CD4-positive, alpha-beta T cell (primary cell): ENCODE measurements around the gene GTPBP2. TPM values are rescaled to one million over a fixed set of nuclear protein-coding genes. Genes with fewer than 3 reads are reported as not detected.

Source experiments
- ATAC-seq: fragments of 200-7000 bp; cut with Tn5 transposase; one replicate; pipeline ENCODE4 v1.10.0; 2022; ENCODE audit warnings: mild to moderate bottlenecking; ENCODE audit not compliant: poor library complexity
- CTCF ChIA-PET: fragments of 350-600 bp; sonication (Branson Sonifier 250); formaldehyde crosslinking; loops from one replicate; lab custom pipeline; 2021; ENCODE audit warnings: antibody characterized with exemption, inconsistent platforms; lab: Charles Lee
- POLR2A ChIA-PET: fragments of 350-600 bp; sonication (Branson Sonifier 250); formaldehyde crosslinking; loops from one replicate; lab custom pipeline; 2021; ENCODE audit warnings: antibody characterized with exemption, inconsistent platforms; lab: Charles Lee
- DNase-seq, 14 experiments: peaks; one replicate each; pipeline ENCODE4 v3.0.0-alpha.2; 2013 to 2020; ENCODE audit warnings: mixed read lengths in 2 of 14
- H3K27ac ChIP-seq, 2 donors: one replicate each; pipeline versions ENCODE4 v1.5.1 to v1.7.0; 2013; ENCODE audit warnings: low read length in 2 of 2, low read depth in 1 of 2, mild to moderate bottlenecking in 1 of 2
- H3K27me3 ChIP-seq, 2 experiments: 1 replicate in 1 of 2; 2 replicates in 1 of 2; pipeline versions ENCODE4 v1.6.1 to v1.7.0; 2013; ENCODE audit warnings: low read length in 2 of 2, control low read depth in 1 of 2, mild to moderate bottlenecking in 1 of 2, moderate library complexity in 1 of 2; ENCODE audit not compliant: insufficient read depth in 2 of 2, control insufficient read depth in 1 of 2
- H3K36me3 ChIP-seq: one replicate; pipeline ENCODE4 v1.6.1; 2013; ENCODE audit warnings: low read length, control low read depth; ENCODE audit not compliant: insufficient read depth
- H3K4me1 ChIP-seq: one replicate; pipeline ENCODE4 v1.6.1; 2013; ENCODE audit warnings: low read length, control low read depth; ENCODE audit not compliant: insufficient read depth
- H3K4me3 ChIP-seq: one replicate; pipeline ENCODE4 v1.5.1; 2013; ENCODE audit warnings: mild to moderate bottlenecking, low read length, moderate library complexity
- H3K9me3 ChIP-seq, 2 experiments: 1 replicate in 1 of 2; 2 replicates in 1 of 2; pipeline versions ENCODE4 v1.6.1 to v1.7.0; 2013; ENCODE audit warnings: low read length in 2 of 2, mild to moderate bottlenecking in 2 of 2, control low read depth in 1 of 2, moderate library complexity in 1 of 2; ENCODE audit not compliant: control insufficient read depth in 1 of 2, insufficient read depth in 1 of 2
- H3K27ac Mint-ChIP-seq: one replicate; pipeline ENCODE4 v1.8.0; 2020; ENCODE audit warnings: mixed read lengths
- H3K27me3 Mint-ChIP-seq: one replicate; pipeline ENCODE4 v1.8.0; 2021; ENCODE audit warnings: mixed read lengths
- H3K36me3 Mint-ChIP-seq: one replicate; pipeline ENCODE4 v1.8.0; 2021; ENCODE audit warnings: low read depth, mixed read lengths
- H3K4me1 Mint-ChIP-seq: one replicate; pipeline ENCODE4 v1.8.0; 2021; ENCODE audit warnings: low read depth, mixed read lengths
- H3K4me3 Mint-ChIP-seq: one replicate; pipeline ENCODE4 v1.8.0; 2020; ENCODE audit warnings: mild to moderate bottlenecking, mixed read lengths
- H3K9me3 Mint-ChIP-seq: one replicate; pipeline ENCODE4 v1.8.0; 2020; ENCODE audit warnings: mixed read lengths
- CTCF ChIP-seq: fragments of 200-600 bp; IDR thresholded peaks from one replicate; pipeline ENCODE4 v1.8.0; 2022; ENCODE audit warnings: antibody characterized with exemption, mild to moderate bottlenecking
- intact Hi-C, 2 experiments: fragments of 100-400 bp; cut with DNase I in 1 of 2; cut with micrococcal nuclease in 1 of 2; formaldehyde crosslinking; loops; one replicate each; pipeline versions ENCODE4 v1.15.1 to v1.9.0; 2023 to 2025; cut with DNase I, micrococcal nuclease
- total RNA-seq, 174 experiments: library from RNA in 2 of 174; stranded (reverse) in 2 of 174; gene quantifications; one replicate each; pipeline ENCODE4 v1.2.3 and lab custom pipeline; 2021 to 2026

GTPBP2 gene
- total RNA-seq, 2 experiments from 2014 or later = 31.5 to 33.9 TPM

DNA sequence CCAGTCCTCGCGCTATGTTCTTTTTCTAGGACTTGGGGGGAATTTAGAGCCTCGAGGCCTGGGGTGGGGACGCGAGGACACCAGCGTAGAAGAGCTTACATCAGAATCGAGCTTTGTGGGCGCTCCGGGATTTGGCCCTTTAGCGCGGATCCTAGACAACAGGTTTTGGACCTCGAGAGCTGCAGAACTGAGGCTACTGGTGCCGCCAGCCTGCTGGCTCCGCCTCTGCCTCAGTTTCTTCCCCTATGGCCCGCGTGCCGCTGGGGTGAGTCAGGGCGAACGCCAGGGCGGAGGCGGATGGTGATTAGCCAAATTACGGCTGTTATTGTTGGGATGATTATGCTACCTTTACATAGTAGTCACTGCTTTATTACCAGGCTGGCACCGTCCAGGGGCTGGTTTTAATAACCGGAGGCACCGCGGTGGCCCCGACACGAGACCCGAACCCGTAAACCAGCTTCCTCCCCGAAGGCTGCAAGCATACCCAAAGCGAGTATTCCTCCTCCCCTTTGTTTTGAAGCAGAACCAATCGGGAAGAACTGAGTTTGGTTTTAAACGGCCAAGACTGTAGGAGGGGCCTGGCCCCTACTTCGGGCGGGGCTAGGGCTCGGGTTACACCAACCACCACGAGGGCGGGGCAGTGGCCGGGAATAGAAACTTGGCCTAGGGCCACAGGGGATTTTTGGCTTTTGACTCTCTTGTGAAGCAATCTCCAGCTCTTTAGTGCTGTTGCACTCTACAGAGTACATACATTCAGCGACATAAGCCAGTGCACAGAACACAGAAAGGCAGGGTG, 639 bp upstream of the GTPBP2 start:
- peak overlapping the region; percentile 92 for H3K4me3 ChIP-seq
- H3K36me3 Mint-ChIP-seq = peaks cover 29% of the 10 kb centered on the region
- peaks cover 41% of the 10 kb centered on the region for H3K4me1 Mint-ChIP-seq
- ChIA-PET POLR2A (interaction anchor here (0.6 to 1.7 kb wide), 27 partner anchors 9 to 1843 kb away, joined by 3 to 16 read pairs (median 4); partner anchors contain the start of genes ABCC10, BYSL, CNPY3 and HSP90AB1), CTCF (interaction anchor here (0.6 to 1.7 kb wide), 5 partner anchors 21 to 683 kb away, joined by 3 to 7 read pairs (median 3); partner anchors contain the start of genes AARS2 and DNPH1)
- no peaks in the 10 kb centered on the region for H3K27me3 Mint-ChIP-seq
- H3K9me3 ChIP-seq = no peaks in the 10 kb centered on the region
- peaks cover 40% of the 10 kb centered on the region for H3K4me1 ChIP-seq
- H3K36me3 ChIP-seq = peaks cover 17% of the 10 kb centered on the region
- intact Hi-C loops = loop anchor here in 1 of 2 experiments (2.0 to 10.0 kb wide), 9 partner anchors 55 to 1892 kb away; partner anchors contain the start of genes ABCC10, CUL7, POLR1C and SLC29A1
- H3K9me3 Mint-ChIP-seq = no peaks in the 10 kb centered on the region
- peak overlapping the region; percentile 98 for H3K4me3 Mint-ChIP-seq
- no peaks in the 10 kb centered on the region for H3K27me3 ChIP-seq
- TF ChIP-seq CTCF = no peak
- peak; percentile 58 for ATAC-seq
- peak overlapping the region; percentile 94 for H3K27ac Mint-ChIP-seq
- H3K27ac ChIP-seq = peak overlapping the region; percentile 86 to 90
- peak; percentile 65 to 96 (median 82) for DNase-seq

GRCh38 chr6:43628393-43629103, 516 bp downstream of the GTPBP2 start:
- peaks cover 38% of the 10 kb centered on the region for H3K4me1 Mint-ChIP-seq
- Histone ChIP-seq H3K27ac (peak overlapping the region; percentile 75 to 87), H3K9me3 (no peaks in the 10 kb centered on the region), H3K4me3 (peak overlapping the region; percentile 92), H3K36me3 (peaks cover 28% of the 10 kb centered on the region), H3K4me1 (peaks cover 40% of the 10 kb centered on the region), H3K27me3 (no peaks in the 10 kb centered on the region)
- peak; percentile 22 to 72 (median 41) for DNase-seq
- H3K27me3 Mint-ChIP-seq = no peaks in the 10 kb centered on the region
- no peak for TF ChIP-seq CTCF
- POLR2A ChIA-PET = interaction anchor here (0.5 to 1.7 kb wide), 17 partner anchors 8 to 857 kb away, joined by 3 to 10 read pairs (median 3); partner anchors contain the start of genes ABCC10, CNPY3, KLHDC3 and MEA1
- peak; percentile 37 for ATAC-seq
- no peaks in the 10 kb centered on the region for H3K9me3 Mint-ChIP-seq
- CTCF ChIA-PET = interaction anchor here (1.1 to 1.9 kb wide), 3 partner anchors 20 to 399 kb away, joined by 3 to 7 read pairs (median 4); partner anchors contain the start of gene DNPH1
- H3K4me3 Mint-ChIP-seq = peak overlapping the region; percentile 98
- intact Hi-C loops = loop anchor here in 1 of 2 experiments (2.0 to 5.0 kb wide), 8 partner anchors 54 to 1891 kb away; partner anchors contain the start of genes ABCC10, CUL7, POLR1C and TFEB
- H3K36me3 Mint-ChIP-seq = peaks cover 40% of the 10 kb centered on the region
- peak overlapping the region; percentile 94 for H3K27ac Mint-ChIP-seq
